Gastrocnemius medialis (tissue), 4 donors: ENCODE results near the gene RRP8.

Source experiments
- CTCF ChIP-seq, 5 experiments: fragments of 450-650 bp in 3 of 5; fragments of 200-600 bp in 2 of 5; sonication (generic) in 2 of 5; IDR thresholded peaks in 4 of 5; conservative IDR thresholded peaks in 1 of 5; 1 replicate in 4 of 5; 2 replicates in 1 of 5; pipeline ENCODE4 v1.5.1; 2016 to 2019; ENCODE audit warnings: antibody characterized with exemption in 5 of 5, mild to moderate bottlenecking in 3 of 5, moderate library complexity in 3 of 5
- POLR2A ChIP-seq, 2 donors: fragments of 450-650 bp; IDR thresholded peaks; one replicate each; pipeline ENCODE4 v1.6.1; 2017; ENCODE audit warnings: antibody characterized with exemption in 2 of 2, mild to moderate bottlenecking in 2 of 2, moderate library complexity in 2 of 2

GRCh38 chr11:6570691-6571427 lies 32.6 kb downstream of the RRP8 start:
- TF ChIP-seq POLR2A (IDR thresholded peaks at IDR 0.05) (peak; percentile 53 to 71), CTCF (IDR thresholded peaks at IDR 0.05 in 4 of 5, conservative IDR thresholded peaks at IDR 0.05 in 1 of 5) (peak in 2 of 5 experiments; percentile 36 to 37)
